Suprapubic skin (tissue), 4 donors: ENCODE results near the gene SCAMP1. TPM values are rescaled to one million over a fixed set of nuclear protein-coding genes. Genes with fewer than 3 reads are reported as not detected.

Experiments used
- DNase-seq, 2 donors: peaks; one replicate each; pipeline ENCODE4 v3.0.0-alpha.2; 2019; ENCODE audit warnings: low spot score in 2 of 2
- H3K27ac ChIP-seq: fragments of 200-600 bp; sonication (generic); one replicate; pipeline ENCODE4 v1.5.1; 2019
- H3K27me3 ChIP-seq: fragments of 200-600 bp; sonication (generic); one replicate; pipeline ENCODE4 v1.5.1; 2019
- H3K36me3 ChIP-seq: fragments of 200-600 bp; sonication (generic); one replicate; pipeline ENCODE4 v1.5.1; 2019
- H3K4me1 ChIP-seq: fragments of 200-600 bp; sonication (generic); one replicate; pipeline ENCODE4 v1.5.1; 2019
- H3K4me3 ChIP-seq: fragments of 200-600 bp; sonication (generic); one replicate; pipeline ENCODE4 v1.5.1; 2019; ENCODE audit warnings: mild to moderate bottlenecking
- H3K9me3 ChIP-seq: fragments of 200-600 bp; sonication (generic); one replicate; pipeline ENCODE4 v1.5.1; 2019
- CTCF ChIP-seq, 2 donors: fragments of 200-600 bp in 1 of 2; fragments of 450-650 bp in 1 of 2; sonication (generic) in 1 of 2; IDR thresholded peaks; one replicate each; pipeline ENCODE4 v1.5.1; 2016 to 2019; ENCODE audit warnings: antibody characterized with exemption in 2 of 2, mild to moderate bottlenecking in 1 of 2, moderate library complexity in 1 of 2
- EP300 ChIP-seq: sonication (generic); formaldehyde crosslinking; IDR thresholded peaks from one replicate; pipeline ENCODE4 v1.6.1; 2017; ENCODE audit warnings: antibody characterized with exemption
- POLR2A ChIP-seq, 2 donors: fragments of 450-650 bp; IDR thresholded peaks; one replicate each; pipeline ENCODE4 v1.6.1; 2017; ENCODE audit warnings: antibody characterized with exemption in 2 of 2, mild to moderate bottlenecking in 2 of 2, moderate library complexity in 2 of 2
- POLR2AphosphoS5 ChIP-seq, 3 donors: sonication (generic); formaldehyde crosslinking; IDR thresholded peaks; one replicate each; pipeline ENCODE4 v1.6.1; 2017; ENCODE audit warnings: antibody characterized with exemption in 3 of 3
- WGBS: methylation state at CpG from one replicate; pipeline ENCODE4 v1.1.5; 2018; 5-methylcytosine and 5-hydroxymethylcytosine counted together
- total RNA-seq, 4 donors: library from RNA; depleted of rRNA; stranded (reverse); fragments of >200 nt; gene quantifications; one replicate each; pipeline ENCODE4 v1.1.0, GENCODE V29; 2016

Gene SCAMP1
- total RNA-seq, 4 donors from 2014 or later: 21.2 to 34.6 (median 29.4) TPM

GRCh38 chr5:78473751-78474150 is 113.3 kb downstream of the SCAMP1 start:
- peaks cover 9% of the 10 kb centered on the region for H3K36me3 ChIP-seq
- WGBS: 91% methylated on average over 1 of the region's 1 CpG
- TF ChIP-seq CTCF (IDR thresholded peaks at IDR 0.05) (no peak), EP300 (no peak), POLR2AphosphoS5 (IDR thresholded peaks at IDR 0.05) (no peak), POLR2A (IDR thresholded peaks at IDR 0.05) (no peak)
- DNase-seq: no peak
- no peak overlapping the region for H3K4me3 ChIP-seq
- H3K27me3 ChIP-seq: no peaks in the 10 kb centered on the region
- H3K27ac ChIP-seq: no peak overlapping the region
- H3K9me3 ChIP-seq: no peaks in the 10 kb centered on the region
- H3K4me1 ChIP-seq: no peaks in the 10 kb centered on the region

GRCh38 chr5:78475370-78475769 is 115.0 kb downstream of the SCAMP1 start:
- TF ChIP-seq EP300: no peak
- TF ChIP-seq POLR2A (IDR thresholded peaks at IDR 0.05): no peak
- no peak for TF ChIP-seq CTCF (IDR thresholded peaks at IDR 0.05)
- H3K27ac ChIP-seq: no peak overlapping the region
- no peaks in the 10 kb centered on the region for H3K27me3 ChIP-seq
- no peaks in the 10 kb centered on the region for H3K9me3 ChIP-seq
- DNase-seq: no peak
- peaks cover 9% of the 10 kb centered on the region for H3K36me3 ChIP-seq
- 97% methylated on average over 3 of the region's 3 CpGs for WGBS
- H3K4me1 ChIP-seq: no peaks in the 10 kb centered on the region
- no peak overlapping the region for H3K4me3 ChIP-seq

GRCh38 chr5:78476795-78477194 is 116.4 kb downstream of the SCAMP1 start:
- Histone ChIP-seq H3K4me1 (no peaks in the 10 kb centered on the region), H3K36me3 (peaks cover 9% of the 10 kb centered on the region), H3K27ac (no peak overlapping the region), H3K9me3 (no peaks in the 10 kb centered on the region), H3K27me3 (no peaks in the 10 kb centered on the region), H3K4me3 (no peak overlapping the region)
- DNase-seq: no peak
- no peak for TF ChIP-seq POLR2A (IDR thresholded peaks at IDR 0.05)
- TF ChIP-seq POLR2AphosphoS5 (IDR thresholded peaks at IDR 0.05): no peak
- TF ChIP-seq CTCF (IDR thresholded peaks at IDR 0.05): no peak
- WGBS: 91% methylated on average over 1 of the region's 1 CpG

GRCh38 chr5:78482948-78483347 is 122.5 kb downstream of the SCAMP1 start:
- WGBS: 92% methylated on average over 1 of the region's 1 CpG
- TF ChIP-seq EP300: no peak
- no peak for TF ChIP-seq CTCF (IDR thresholded peaks at IDR 0.05)
- no peak for TF ChIP-seq POLR2AphosphoS5 (IDR thresholded peaks at IDR 0.05)
- TF ChIP-seq POLR2A (IDR thresholded peaks at IDR 0.05): no peak

GRCh38 chr5:78483809-78484521 is 123.5 kb downstream of the SCAMP1 start:
- Histone ChIP-seq H3K9me3 (no peaks in the 10 kb centered on the region), H3K4me1 (no peaks in the 10 kb centered on the region), H3K27ac (no peak overlapping the region), H3K4me3 (no peak overlapping the region), H3K27me3 (no peaks in the 10 kb centered on the region), H3K36me3 (peaks cover 7% of the 10 kb centered on the region)
- TF ChIP-seq EP300: no peak
- no peak for TF ChIP-seq CTCF (IDR thresholded peaks at IDR 0.05)
- TF ChIP-seq POLR2AphosphoS5 (IDR thresholded peaks at IDR 0.05): no peak
- TF ChIP-seq POLR2A (IDR thresholded peaks at IDR 0.05): no peak
- DNase-seq: no peak
- 73% methylated on average over 3 of the region's 3 CpGs for WGBS

More at GRCh38 chr5:78482948-78483347, 122.5 kb downstream of the SCAMP1 start:
- Histone ChIP-seq H3K27me3 (no peaks in the 10 kb centered on the region), H3K4me3 (no peak overlapping the region), H3K4me1 (no peaks in the 10 kb centered on the region), H3K27ac (no peak overlapping the region), H3K9me3 (no peaks in the 10 kb centered on the region), H3K36me3 (no peaks in the 10 kb centered on the region)
- no peak for DNase-seq
